ENCODE results near the gene FCHSD2. TPM values are rescaled to one million over a fixed set of nuclear protein-coding genes. Genes with fewer than 3 reads are reported as not detected.

FCHSD2 gene
- polyA plus RNA-seq, 3 donors: 14.5 to 43.5 (median 16.6) TPM

DNA sequence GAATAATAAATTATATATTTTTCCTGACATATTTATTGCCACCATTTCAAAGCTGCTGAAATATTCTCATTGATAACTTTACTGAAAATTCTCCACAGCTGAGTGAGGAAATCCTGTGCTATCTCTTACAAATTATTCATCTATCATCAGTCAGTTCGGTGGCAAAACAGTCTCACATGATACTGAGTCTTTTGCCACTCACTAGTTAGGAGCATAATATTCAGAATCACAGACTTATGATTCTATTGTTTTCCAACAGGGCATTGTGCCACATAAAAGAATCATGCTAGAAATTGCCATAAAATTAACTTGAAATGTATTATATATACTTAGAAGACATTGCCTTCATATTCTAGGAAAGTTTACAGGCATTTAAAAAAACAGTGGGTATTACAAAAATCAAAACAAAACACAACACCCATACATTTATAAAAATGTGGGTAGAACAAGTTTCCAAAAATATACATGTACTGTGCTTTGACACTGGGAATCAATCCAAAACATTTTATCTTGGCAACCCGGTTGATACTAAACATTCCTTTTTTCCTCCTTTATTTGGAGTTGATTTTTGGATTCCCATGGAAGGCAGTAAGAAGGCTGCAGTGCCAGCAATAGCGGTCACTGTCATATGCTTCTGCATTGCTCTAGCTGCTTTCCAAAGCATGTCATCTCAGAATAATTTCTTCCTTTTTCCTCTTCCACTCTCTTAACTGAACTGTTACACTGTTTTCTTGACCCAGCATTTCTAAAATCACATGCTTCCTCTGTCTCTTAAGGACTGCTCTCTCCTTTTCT is 285.4 kb downstream of the FCHSD2 start:
- Mint-ChIP-seq H3K4me3 (no peak overlapping the region), H3K36me3 (peaks cover 45 to 59% of the 10 kb centered on the region in 2 donors), H3K27ac (peak overlapping the region in 2 of 7 donors; percentile 30 to 36), H3K27me3 (ENCODE audit: low read depth in 3 of 3) (no peaks in the 10 kb centered on the region), H3K9me3 (no peaks in the 10 kb centered on the region), H3K4me1 (peaks cover 2% of the 10 kb centered on the region)
- no CpG with 5 or more reads among the region's 3 CpGs for WGBS (ENCODE audit: insufficient coverage)
- TF ChIP-seq, protein P1, sequence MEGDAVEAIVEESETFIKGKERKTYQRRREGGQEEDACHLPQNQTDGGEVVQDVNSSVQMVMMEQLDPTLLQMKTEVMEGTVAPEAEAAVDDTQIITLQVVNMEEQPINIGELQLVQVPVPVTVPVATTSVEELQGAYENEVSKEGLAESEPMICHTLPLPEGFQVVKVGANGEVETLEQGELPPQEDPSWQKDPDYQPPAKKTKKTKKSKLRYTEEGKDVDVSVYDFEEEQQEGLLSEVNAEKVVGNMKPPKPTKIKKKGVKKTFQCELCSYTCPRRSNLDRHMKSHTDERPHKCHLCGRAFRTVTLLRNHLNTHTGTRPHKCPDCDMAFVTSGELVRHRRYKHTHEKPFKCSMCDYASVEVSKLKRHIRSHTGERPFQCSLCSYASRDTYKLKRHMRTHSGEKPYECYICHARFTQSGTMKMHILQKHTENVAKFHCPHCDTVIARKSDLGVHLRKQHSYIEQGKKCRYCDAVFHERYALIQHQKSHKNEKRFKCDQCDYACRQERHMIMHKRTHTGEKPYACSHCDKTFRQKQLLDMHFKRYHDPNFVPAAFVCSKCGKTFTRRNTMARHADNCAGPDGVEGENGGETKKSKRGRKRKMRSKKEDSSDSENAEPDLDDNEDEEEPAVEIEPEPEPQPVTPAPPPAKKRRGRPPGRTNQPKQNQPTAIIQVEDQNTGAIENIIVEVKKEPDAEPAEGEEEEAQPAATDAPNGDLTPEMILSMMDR (IDR thresholded peaks at IDR 0.05): no peak
- DNase-seq: no peak
- Histone ChIP-seq H3K4me3 (replicated peaks in 1 of 3; ENCODE audit: low read depth in 2 of 3, low read length in 3 of 3) (no peak overlapping the region), H3K79me2 (ENCODE audit: insufficient read depth, low read length) (no peaks in the 10 kb centered on the region), H3K36me3 (replicated peaks in 1 of 2; ENCODE audit: control insufficient read depth in 1 of 2, insufficient read depth in 2 of 2, low read length in 2 of 2) (peaks cover 26 to 77% of the 10 kb centered on the region in 2 donors), H3K9ac (ENCODE audit: insufficient read depth, low read length, poor library complexity, severe bottlenecking) (no peak overlapping the region), H2AFZ (ENCODE audit: insufficient read depth, low read depth, low read length, poor library complexity, severe bottlenecking) (no peak overlapping the region), H3K9me3 (replicated peaks in 1 of 2; ENCODE audit: control insufficient read depth in 1 of 2, insufficient read depth in 1 of 2, low read length in 2 of 2) (no peaks in the 10 kb centered on the region), H3K4me2 (replicated peaks; ENCODE audit: extremely low read depth, low read length, poor library complexity, severe bottlenecking) (no peak overlapping the region), H3K27me3 (ENCODE audit: control insufficient read depth in 2 of 2, insufficient read depth in 2 of 2, low read length in 2 of 2) (no peaks in the 10 kb centered on the region), H4K20me1 (ENCODE audit: insufficient read depth, low read length) (peaks cover 63% of the 10 kb centered on the region), H3K27ac (ENCODE audit: low read depth in 1 of 2, low read length in 2 of 2) (no peak overlapping the region), H3K4me1 (ENCODE audit: control insufficient read depth in 1 of 2, insufficient read depth in 2 of 2, low read length in 2 of 2) (no peaks in the 10 kb centered on the region)
- intact Hi-C loops (cut with micrococcal nuclease): no loop called here

DNA sequence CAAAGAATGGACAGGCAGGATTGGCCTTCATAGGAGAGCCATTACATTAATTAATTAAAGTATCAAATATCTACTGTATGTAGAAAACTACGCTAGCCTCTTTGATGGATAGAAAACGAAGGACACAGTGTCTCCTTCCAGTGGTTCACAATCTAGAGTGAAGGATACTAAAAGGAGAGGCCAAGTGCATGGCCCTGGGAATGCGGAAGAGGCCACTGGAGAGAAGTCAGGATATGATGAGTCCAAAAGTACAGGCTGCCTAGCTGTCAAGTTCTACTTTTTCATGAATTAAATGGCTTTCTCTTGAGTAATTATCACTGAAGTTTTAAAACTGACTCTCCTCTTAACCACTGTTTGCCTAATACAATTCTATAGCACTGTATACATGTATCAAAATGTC is 286.1 kb downstream of the FCHSD2 start:
- TF ChIP-seq, protein P1 (IDR thresholded peaks at IDR 0.05): no peak
- Mint-ChIP-seq H3K4me3 (no peak overlapping the region), H3K27me3 (ENCODE audit: low read depth in 3 of 3) (no peaks in the 10 kb centered on the region), H3K36me3 (peaks cover 41 to 61% of the 10 kb centered on the region in 2 donors), H3K4me1 (peaks cover 2% of the 10 kb centered on the region), H3K9me3 (no peaks in the 10 kb centered on the region), H3K27ac (no peak overlapping the region)
- Histone ChIP-seq H3K4me3 (replicated peaks in 1 of 3; ENCODE audit: low read depth in 2 of 3, low read length in 3 of 3) (no peak overlapping the region), H2AFZ (ENCODE audit: insufficient read depth, low read depth, low read length, poor library complexity, severe bottlenecking) (no peak overlapping the region), H3K9ac (ENCODE audit: insufficient read depth, low read length, poor library complexity, severe bottlenecking) (no peak overlapping the region), H3K27me3 (ENCODE audit: control insufficient read depth in 2 of 2, insufficient read depth in 2 of 2, low read length in 2 of 2) (no peaks in the 10 kb centered on the region), H3K4me2 (replicated peaks; ENCODE audit: extremely low read depth, low read length, poor library complexity, severe bottlenecking) (no peak overlapping the region), H3K27ac (ENCODE audit: low read depth in 1 of 2, low read length in 2 of 2) (no peak overlapping the region), H3K4me1 (ENCODE audit: control insufficient read depth in 1 of 2, insufficient read depth in 2 of 2, low read length in 2 of 2) (no peaks in the 10 kb centered on the region), H3K9me3 (replicated peaks in 1 of 2; ENCODE audit: control insufficient read depth in 1 of 2, insufficient read depth in 1 of 2, low read length in 2 of 2) (no peaks in the 10 kb centered on the region), H4K20me1 (ENCODE audit: insufficient read depth, low read length) (peaks cover 67% of the 10 kb centered on the region), H3K36me3 (replicated peaks in 1 of 2; ENCODE audit: control insufficient read depth in 1 of 2, insufficient read depth in 2 of 2, low read length in 2 of 2) (peaks cover 26 to 72% of the 10 kb centered on the region in 2 donors), H3K79me2 (ENCODE audit: insufficient read depth, low read length) (no peaks in the 10 kb centered on the region)
- DNase-seq: peak in 1 of 3 donors; percentile 20
- intact Hi-C loops (cut with micrococcal nuclease): no loop called here
- 100% methylated on average over 1 of the region's 3 CpGs for WGBS (ENCODE audit: insufficient coverage)

Measured in CD14-positive monocyte (primary cell).